GM19035 (cell line): ENCODE data around the gene TMEFF2.
A peak's percentile ranks its signal among the peaks of the same experiment; 100 is the strongest.

Experiments
- ATAC-seq: cut with Tn5 transposase; IDR thresholded peaks from one replicate; pipeline ENCODE4 v1.9.1; 2021; ENCODE audit not compliant: unreplicated experiment

The TMEFF2 gene

GRCh38 chr2:192194866-192195547, at the start of gene TMEFF2:
Gene TMEFF2, minus strand, starts transcription at chr2:192194933. Its CDS starts 409 bp downstream, at chr2:192194524.
- peak; percentile 58 for ATAC-seq

GRCh38 chr2:192243488-192243887, 48.8 kb upstream of the TMEFF2 start:
- no peak for ATAC-seq

DNA sequence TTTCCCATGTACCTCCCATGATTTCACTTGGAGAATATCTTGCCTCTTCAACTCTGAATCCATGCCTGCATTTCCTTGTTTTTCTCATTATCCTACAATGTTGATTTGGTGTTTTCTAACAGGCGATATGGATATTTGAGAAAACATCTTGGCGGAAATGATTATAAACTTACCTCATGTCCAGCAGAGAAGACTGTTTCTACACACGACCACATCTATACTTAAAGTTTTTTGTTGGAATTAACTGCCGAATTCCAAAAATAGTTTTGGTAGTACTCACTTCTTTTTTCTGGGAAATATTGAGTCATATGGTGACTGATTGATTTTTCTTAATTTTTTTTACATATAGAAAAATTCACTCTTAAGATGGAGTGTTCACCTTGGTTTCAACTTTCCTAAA, 41.4 kb upstream of the TMEFF2 start:
- no peak for ATAC-seq

- no peak for ATAC-seq
Measured at GRCh38 chr2:192230889-192231453, 36.2 kb upstream of the TMEFF2 start.

DNA sequence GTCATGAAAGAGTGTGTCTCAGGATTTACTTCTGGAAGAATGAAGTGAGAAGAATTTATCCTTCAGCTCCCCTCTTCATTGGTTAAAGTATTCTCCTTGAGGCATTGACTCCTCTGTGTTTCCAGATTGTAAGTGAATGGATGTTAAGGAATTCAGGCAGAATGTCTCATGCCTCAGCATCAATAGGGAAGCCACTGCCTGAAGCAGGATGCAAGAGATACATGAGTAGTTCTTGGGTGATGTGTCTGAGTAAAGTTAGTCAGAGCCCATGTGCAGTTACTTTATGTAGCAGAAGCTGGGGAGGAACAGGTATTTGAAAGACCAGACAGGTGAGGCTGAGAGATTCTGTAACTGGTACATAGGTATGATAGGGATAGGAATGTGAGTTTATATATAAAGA, 34.0 kb upstream of the TMEFF2 start:
- no peak for ATAC-seq

- no peak for ATAC-seq
Measured at GRCh38 chr2:192218970-192219369, 24.2 kb upstream of the TMEFF2 start.

DNA sequence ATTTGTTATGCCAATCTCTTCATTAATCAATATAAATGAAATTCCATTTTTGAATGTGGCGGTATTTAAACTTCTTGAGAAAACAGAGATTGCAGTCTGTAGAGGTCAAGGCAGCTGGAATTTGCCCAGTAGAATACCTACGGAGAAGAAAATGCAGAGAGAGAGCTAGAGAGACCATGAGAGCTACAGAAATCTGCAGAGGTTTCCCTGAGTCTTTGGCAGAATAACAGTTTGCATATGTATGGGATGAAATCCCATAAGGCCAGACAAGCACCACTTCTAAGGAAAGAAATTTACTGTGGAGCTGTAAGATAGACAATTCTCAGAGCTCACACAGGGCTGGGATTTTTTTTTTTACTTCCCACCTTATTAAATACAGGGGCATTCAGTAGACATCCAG, 23.6 kb upstream of the TMEFF2 start:
- ATAC-seq: no peak

GRCh38 chr2:192216336-192216735, 21.6 kb upstream of the TMEFF2 start:
- no peak for ATAC-seq

GRCh38 chr2:192215096-192215877, 20.6 kb upstream of the TMEFF2 start:
- no peak for ATAC-seq

DNA sequence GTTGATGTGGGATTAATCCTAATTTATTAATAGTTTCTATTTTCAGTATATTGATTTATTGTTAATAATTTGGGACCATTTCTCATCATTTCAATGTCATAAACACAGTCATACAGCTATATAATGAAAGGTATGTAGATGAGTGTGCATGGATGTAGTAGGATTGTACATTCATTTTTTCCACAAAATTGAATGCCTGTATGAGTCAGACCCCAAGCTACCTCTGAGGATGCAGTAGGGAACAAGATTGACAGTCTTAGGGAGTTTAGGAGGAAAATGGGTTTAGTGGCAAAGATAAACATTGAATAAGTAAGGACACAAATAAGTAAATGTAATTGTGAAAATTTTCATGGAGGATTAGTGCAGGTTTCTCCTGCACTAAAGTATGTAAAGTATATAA, 14.1 kb upstream of the TMEFF2 start:
- ATAC-seq: no peak

- no peak for ATAC-seq
Measured at GRCh38 chr2:192206399-192206798, 11.7 kb upstream of the TMEFF2 start.

DNA sequence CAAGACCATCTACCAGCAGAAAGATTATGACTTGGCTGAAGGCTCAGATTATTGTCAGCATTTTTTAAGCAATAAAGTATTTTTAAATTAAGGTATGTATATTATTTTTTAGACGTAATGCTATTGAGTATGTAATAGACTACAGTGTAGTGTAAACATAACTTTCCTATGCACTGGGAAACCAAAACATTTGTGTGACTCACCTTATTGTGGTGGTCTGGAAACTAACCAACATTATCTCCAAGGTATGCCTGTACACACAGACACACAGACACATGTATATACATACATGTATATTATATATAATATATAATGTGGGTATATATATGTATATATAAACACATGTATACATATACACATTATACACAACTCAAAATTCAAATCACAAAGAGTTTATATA, 9.1 kb upstream of the TMEFF2 start:
- ATAC-seq: no peak

DNA sequence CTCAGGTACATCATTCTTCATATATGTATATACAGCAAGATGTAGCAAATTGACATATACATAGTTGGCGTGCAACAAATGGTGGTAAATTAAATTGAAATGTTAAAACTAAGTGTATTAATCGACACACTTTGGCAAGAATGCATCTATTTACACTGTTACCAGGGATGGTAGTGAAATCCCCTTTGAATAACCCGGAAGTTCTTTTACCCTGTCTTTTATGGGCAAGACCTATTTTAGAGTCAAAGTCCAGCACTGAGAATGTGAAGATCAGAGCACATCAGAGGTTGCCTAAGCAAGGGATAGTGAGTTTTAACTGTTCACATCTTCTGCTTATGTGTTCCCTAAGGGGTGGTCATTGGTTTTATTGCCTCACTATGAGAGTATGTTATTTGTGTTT, 7.6 kb upstream of the TMEFF2 start:
- ATAC-seq: no peak

- ATAC-seq: no peak
Measured at GRCh38 chr2:192201116-192201515, 6.4 kb upstream of the TMEFF2 start.

GRCh38 chr2:192197357-192197756, 2.6 kb upstream of the TMEFF2 start:
- ATAC-seq: no peak

DNA sequence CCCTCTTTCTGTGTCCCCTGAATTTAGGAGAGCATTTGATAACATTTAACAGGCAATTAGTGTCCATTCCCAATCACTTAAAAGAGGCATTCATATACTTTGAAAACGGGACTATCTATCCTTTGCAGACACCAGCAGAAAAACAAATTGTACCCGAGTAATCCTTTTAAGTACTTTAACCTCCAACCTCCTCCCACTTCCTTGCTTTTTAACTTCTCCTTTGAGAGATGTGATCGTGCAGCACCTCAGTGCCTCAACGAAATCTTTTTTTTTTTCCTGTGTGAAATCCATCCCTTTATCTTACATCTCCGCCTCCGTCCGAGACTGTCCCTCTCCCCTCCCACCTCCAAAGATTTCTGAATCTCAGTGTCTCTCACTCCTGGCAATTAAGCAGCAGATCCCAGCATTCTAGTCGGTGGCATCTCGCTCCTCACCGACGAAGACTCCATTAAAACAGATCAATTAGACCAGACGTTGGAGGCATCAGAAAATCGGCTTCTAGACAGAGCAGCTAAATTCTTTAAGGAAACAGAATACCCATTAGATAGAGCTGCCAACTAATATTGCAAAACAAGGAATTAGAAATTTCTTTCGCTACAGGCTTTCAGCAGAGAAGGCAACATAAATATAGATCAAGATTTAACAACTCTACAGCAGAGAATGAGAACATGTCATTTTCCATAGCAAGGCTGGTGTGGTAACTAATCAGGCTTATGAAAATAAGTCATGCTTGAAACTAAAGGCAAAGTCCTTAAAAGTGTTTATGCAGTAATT, 1.9 kb upstream of the TMEFF2 start:
- ATAC-seq: no peak

GRCh38 chr2:192195548-192196418, 1.1 kb upstream of the TMEFF2 start:
- ATAC-seq: peak; percentile 37

DNA sequence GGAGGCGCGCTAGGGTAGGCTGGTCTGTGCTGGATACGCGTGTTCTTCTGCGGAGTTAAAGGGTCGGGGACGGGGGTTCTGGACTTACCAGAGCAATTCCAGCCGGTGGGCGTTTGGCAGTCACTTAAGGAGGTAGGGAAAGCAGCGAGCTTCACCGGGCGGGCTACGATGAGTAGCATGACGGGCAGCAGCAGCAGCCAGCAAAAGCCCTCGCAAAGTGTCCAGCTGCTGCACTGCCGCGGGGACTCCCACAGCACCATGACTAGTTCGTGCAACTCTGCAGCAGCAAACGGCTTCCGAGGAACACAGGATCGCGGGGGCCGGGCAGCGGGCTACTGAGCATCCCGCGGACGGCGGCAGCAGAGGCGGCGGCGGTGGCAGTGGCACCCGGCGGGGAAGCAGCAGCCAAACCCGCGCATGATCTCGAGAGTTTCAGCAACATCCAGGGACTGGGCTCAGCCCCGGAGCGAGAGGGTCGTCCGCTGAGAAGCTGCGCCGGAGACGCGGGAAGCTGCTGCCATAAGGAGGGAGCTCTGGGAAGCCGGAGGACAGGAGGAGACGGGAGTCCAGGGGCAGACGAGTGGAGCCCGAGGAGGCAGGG, 368 bp downstream of the TMEFF2 start:
- ATAC-seq: peak; percentile 24

DNA sequence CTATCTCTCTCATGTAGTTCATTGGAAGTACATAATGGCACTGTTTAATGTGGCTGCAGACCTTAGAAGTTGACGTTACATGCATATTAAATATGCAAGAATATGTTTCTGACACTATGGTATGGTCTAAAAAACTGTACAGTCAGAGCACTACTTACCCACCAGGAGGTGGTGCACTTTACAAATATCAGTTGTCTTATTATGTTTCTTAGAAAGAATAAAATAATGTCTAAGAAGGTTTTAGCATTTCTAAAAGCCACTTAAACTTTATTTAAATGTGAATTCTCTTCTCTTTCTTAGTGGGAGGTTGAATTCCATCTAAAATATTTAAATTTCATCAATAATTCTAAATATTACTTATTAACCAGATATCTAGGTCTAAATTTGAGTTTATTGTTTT, 4.3 kb downstream of the TMEFF2 start:
- no peak for ATAC-seq

- ATAC-seq: no peak
Measured at GRCh38 chr2:192186806-192187205, 7.9 kb downstream of the TMEFF2 start.
